Activated CD4-positive, alpha-beta T cell treated with anti-CD3 and anti-CD28 coated beads for 48 hours (primary cell): ENCODE measurements around the gene WNT3.
"Not testable (repeated sequence)": the region's sequence is repeated elsewhere in the genome, so short reads cannot be mapped to it uniquely, and the experiment has no call there.

Experiments used
- DNase-seq: peaks from one replicate; pipeline ENCODE4 v3.0.0-alpha.2; 2020

Gene WNT3

DNA sequence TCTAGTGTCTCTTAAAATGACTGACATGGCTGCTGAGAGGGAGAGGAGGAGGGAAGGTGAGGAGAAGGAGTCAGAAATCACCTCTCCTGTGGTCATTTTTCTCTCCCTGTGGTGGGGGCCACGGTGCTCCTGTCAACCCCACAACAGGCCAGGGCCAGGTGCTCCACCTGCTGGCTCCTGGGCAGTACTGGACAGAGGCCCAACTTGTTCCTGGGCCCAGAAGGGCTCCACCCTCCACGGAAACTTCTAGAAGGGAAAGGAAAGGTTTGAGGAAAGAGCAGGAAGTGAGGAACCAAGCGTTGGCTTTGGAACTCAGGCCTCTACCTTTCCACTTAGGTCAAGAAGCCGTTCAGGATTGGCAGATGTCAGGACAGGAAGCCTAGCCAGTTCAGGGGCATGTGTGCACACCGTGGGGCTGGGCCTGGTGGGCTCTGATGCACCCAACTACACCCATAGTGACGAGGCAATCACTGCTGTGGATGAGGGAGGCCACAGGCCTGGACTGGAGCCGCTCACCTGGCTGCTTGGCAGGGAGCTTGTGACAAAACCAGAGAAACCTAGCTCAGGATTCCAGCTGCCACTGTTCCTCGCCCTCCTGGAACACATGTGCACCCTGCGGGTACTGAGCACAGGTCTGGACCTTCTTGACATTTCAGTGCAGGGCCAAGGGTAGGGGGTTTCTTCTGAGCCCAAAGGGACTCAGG lies 36.1 kb downstream of the WNT3 start:
- DNase-seq, result peak; percentile 31

DNA sequence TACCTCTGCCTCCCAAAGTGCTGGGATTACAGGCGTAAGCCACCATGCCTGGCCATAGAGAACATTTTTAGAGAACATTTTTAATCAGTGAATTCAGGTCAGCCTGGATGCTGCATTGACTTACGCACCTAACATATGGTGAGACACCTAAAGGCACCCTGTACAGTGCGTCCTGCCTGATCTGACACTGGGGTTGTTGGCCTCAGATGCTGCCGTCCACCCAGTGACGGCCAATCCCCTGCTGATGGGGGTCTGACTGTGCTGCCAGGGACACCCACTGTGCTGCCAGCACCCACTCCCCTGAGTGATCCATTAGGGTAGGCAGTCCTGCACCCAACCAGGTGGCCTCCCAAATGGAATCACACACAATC lies 38.5 kb downstream of the WNT3 start:
- DNase-seq, result no peak

DNA sequence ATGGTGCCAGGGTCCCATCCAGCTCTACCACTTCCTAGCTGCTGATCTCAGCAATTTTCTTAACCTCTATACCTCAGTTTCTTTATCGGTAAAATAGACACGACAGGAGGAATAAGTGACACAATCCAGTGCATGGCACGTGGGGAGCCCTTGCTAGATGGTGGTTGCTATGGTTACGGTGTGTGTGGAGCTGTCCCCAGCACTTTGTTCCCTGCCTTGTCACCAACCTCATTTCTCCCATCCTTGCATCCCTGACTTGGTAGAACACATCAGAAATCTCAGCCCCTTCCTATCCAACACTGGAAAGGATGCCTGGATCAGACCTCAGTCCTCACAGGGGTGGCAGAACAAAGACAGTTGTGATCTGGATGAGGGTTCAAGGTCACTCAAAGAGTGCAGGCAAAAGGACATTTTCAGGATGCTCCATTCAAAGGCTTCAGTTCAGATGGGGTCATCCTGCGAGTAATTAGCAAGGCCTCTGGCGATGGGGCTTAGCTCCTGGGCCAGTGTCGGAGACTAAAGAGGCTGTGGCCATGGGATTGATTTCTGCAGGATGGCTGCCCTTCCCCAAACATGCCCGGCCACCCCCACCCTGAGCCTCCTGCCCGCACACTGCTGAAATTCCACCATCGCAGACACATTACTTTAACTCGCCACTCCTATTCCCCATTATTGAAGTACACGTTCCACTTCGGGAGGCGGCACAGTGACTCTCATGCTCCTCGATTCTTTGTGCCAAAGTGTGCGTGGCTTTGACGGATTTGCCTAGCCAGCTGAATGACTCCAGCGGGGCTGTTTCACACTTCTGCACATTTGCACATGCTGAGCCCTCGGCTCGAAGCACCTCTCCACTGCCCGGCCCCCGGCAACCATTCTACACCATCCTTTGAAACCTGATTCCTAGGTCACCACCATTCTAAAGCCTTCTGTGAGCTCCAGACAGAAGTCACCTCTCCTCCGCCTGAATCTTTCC lies 40.3 kb downstream of the WNT3 start:
- DNase-seq, result no peak

- no peak for DNase-seq
Measured at GRCh38 chr17:46776298-46777005, 42.0 kb downstream of the WNT3 start.

DNA sequence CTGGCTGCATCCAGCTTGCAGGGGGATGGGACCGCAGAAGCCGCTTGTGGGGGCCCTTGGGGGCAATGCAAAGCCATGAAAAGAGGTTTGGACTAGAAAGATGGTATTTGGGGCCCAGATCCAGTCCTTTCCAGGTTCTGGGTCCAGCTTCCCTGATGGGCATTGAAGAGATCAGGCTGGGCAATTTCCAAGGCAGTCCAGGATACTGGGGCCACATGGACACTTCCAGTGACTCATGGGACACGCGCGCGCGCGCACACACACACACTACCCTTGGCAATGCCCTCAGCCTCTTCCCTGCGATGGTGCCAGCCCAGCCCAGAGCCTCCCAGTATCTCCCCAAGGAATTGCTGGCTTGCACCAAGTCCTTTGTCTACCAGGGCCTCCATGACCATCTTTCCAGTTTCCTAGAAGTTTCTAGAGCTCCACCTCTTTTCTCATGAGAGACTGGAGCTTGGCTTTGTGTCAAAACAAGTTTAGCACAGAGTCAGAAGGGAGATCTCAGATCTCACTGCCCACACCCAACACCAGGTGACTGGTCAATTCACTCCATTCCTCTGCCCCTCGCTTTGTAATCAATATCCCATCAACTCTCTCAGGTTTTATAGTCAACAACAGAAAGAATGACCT lies 44.3 kb downstream of the WNT3 start:
- no peak for DNase-seq

DNA sequence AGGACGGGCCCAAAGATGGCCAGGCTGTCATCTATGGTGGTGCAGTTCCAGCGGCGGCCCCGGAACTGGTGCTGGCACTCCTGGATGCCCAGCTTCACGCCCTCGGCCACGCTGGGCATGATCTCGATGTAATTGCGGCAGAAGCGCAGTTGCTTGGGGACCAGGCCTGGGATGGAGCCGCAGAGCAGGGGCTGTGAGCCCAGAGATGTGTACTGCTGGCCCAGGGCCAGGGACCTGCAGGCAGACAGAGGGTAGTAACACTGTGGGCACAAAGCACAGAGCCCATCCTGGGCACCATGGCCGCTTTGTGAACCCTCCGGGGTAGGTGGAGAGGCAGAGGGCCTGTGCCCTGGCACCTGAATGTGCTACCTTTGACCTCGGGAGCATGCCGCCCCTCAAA lies 44.8 kb downstream of the WNT3 start:
- DNase-seq, result no peak

GRCh38 chr17:46773221-46773605 lies 45.3 kb downstream of the WNT3 start:
- DNase-seq, result no peak

DNA sequence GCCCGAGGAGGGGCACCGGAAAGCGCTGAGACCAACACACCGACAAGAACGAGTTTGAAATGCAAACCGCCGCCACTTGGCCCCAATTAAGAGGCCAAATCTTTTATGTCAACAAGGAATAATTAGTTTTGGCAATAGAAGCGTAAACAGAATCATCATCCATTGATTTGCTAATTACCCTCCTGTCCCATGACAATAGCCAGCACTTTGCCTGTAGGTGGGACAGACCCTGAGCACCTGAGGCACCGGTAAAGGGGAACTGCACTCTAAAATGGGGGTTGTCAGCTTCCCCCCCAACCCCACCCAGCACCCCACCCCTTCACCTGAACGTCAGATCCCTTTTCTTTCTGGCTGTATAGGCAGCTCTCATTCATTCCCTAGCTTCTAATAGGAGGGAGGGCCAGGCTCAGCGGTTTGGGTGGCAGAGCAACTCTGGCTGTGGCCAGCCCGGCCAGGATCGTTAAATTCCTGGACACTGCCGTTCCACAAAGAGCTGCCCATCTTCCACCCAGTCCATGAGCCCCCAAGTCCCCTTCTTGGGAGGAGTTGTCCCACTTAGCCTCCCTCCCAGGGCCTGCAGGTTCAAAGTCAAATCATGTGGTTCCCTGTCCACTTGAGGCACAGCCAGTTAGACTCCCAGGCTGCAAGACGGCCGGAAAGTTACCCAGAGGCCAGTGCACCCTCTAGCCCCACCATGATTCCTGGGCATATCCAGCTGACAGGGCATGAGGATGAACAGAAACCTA lies 45.8 kb downstream of the WNT3 start:
- no peak for DNase-seq

GRCh38 chr17:46771561-46772474 lies 46.7 kb downstream of the WNT3 start:
- DNase-seq, result peak; percentile 29

DNA sequence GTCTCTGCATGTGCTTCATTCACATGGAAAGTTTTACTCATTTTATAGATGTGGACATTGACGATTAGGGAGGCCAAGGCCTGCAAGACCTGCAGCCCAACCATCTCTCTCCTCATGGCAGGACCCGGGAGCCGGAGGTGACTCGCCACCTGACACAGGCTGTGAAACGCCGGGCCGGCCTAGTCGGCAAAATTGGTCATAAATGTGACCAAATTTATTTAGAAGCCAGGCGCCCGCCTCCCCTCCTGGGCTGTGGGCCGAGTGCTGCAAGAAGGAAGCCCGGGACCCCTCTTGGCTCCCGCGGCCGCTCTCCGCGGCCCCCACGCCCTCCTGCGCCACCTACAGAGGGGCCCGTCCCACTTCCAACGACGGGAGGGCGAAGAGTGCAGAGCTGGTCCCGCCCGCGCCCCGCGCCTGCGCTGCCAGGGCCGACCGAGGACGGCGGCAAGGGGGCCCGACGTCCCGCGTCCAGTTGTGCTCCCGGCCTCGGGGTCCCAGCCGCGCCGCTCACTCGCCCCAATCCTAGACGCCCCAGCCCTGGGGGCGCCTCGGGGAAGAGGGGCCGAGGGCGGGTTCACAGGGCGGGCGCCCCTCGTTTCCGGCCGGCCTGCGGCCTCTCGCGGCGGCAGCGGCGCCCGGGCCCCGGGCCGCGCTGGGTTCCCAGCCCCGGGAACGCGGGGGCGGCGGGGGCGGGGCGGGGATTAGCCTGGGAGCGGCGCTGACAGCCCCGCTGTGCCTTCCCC lies 47.5 kb downstream of the WNT3 start:
- DNase-seq, result peak; percentile 52

DNA sequence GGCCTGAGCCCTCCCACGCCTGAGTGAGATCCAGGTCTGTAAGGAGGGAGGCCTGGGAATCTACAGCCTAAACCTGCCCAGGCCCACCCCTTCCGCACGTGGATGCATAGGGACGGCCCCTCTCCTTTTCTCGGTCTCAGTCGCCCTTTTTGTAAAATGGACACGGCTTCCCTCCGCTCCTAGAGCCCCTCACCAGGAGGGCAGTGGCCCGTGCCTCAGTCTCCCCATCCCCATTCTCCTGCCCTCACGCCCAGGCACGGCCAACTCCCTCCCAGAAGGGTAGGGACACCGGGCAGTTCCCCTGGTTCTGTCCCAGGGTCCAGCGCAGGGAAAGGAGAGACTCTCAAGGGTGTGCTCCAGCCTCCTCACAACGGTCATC lies 48.1 kb downstream of the WNT3 start:
- no peak for DNase-seq

DNA sequence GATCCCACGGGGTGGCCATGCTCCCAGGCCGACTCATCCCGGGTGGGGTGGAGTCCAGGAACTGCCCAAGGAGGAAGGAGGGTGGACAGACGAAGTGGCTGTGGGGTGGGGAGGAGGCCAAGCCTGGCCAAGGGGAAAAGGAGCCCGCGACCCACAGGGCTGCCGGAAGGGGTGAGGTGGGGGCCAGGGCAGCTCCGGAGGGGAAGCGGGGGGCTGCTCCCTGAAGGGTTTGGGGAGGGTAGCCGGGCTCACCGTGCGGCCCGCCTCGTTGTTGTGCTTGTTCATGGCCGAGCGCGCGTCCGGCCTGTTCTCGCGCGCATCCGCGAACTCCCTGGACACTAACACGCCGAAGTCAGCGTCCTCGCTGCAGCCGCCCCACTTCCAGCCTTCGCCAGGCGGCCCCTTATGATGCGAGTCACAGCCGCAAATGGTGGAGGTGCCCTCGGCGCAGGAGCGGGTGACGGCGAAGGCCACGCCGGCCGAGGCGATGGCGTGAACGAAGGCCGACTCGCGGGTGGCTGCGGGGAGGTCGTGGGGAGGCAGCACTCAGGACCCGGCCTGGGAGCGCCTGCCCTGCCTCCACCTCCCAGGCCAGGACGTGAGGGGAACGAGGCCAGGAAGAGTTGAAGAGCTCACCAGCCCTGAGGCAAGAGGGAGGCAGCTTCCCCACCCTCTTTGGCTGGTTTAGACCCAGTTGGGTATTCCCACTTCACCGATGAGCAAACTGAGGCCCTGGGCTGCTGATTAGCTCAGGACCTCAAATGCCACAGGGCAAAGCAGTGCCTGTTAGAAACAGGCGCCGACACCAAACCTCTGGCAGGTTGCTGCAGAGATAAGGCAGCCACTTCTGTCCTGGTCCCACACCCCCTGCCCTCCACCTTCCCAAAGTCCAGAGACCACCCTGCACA lies 48.7 kb downstream of the WNT3 start:
- DNase-seq, result no peak

GRCh38 chr17:46768896-46769295 lies 49.6 kb downstream of the WNT3 start:
- DNase-seq, result not testable (repeated sequence)

GRCh38 chr17:46768540-46768870 lies 50.0 kb downstream of the WNT3 start:
- DNase-seq, result no peak

DNA sequence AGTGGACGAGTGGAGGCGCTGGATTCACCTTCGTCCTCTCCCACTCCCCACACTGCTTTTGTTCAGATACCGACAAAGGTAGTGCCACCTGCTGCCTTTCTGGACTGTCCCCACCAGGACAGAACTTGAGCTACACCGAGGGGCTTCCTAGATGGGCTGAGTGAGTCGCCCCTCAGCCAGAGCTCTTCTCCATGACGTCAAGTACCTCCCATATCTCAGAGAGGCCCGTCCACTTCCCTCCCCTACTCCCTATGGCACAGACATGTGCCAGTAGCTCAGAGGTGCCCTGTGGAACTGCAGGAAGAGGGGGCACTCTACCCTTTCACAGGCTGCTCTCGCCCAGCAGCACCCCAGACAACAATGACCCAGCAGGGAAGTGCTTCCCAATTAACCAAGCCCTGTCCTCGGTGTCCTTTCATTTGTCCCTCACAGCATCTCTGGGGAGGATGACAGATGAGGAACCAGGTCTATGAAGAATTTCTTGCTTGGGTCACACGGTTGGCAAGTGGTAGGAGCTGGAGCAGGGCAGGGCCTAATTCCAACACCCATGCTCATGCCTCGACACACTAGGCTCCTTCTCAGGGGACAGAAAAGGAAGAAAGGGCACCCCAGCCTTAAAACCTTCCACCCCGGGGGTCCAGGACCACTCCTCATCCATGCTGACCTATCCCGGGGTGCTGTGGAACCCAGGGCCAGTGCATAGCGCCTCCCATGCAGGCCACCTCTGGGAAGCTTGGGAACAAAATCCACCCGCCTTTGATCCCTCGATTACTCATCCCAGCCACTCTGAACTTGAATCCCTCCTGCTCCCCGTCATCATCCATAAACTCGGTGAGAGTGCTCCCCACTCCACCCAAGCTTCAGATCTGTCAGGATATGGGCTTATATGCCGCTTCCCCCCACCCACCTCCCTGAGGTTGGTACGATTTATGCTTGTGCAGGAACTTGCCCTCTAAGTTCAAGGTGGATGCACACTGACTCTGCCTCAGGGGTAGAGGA lies 51.7 kb downstream of the WNT3 start:
- DNase-seq, result no peak

GRCh38 chr17:46765453-46765852 lies 53.0 kb downstream of the WNT3 start:
- DNase-seq, result no peak

GRCh38 chr17:46764709-46765401 lies 53.6 kb downstream of the WNT3 start:
- no peak for DNase-seq
